SJSA1 (cell line): Measurements from ENCODE around the gene MSH5. TPM values are rescaled to one million over a fixed set of nuclear protein-coding genes. Genes with fewer than 3 reads are reported as not detected.

Source experiments
- DNase-seq, 2 experiments: peaks; one replicate each; pipeline ENCODE4 v3.0.0-alpha.2; 2015 to 2020; ENCODE audit warnings: low spot score in 2 of 2, low read depth in 1 of 2
- H3K27ac ChIP-seq: fragments of 250-450 bp; sonication (Bioruptor Pico); 2 replicates; pipeline ENCODE4 v1.5.1; 2020; ENCODE audit warnings: mild to moderate bottlenecking, moderate library complexity
- H3K27me3 ChIP-seq: fragments of 250-450 bp; sonication (Bioruptor Pico); replicated peaks from 2 replicates; pipeline ENCODE4 v1.5.1; 2020; ENCODE audit warnings: mild to moderate bottlenecking, moderate library complexity
- H3K36me3 ChIP-seq: fragments of 250-450 bp; sonication (Bioruptor Pico); 2 replicates; pipeline ENCODE4 v1.5.1; 2020; ENCODE audit warnings: mild to moderate bottlenecking
- H3K4me1 ChIP-seq: fragments of 250-450 bp; sonication (Bioruptor Pico); replicated peaks from 2 replicates; pipeline ENCODE4 v1.6.1; 2021; ENCODE audit warnings: mild to moderate bottlenecking
- H3K4me3 ChIP-seq: fragments of 250-450 bp; sonication (Bioruptor Pico); 2 replicates; pipeline ENCODE4 v1.5.1; 2020; ENCODE audit warnings: mild to moderate bottlenecking
- H3K9me3 ChIP-seq: fragments of 250-450 bp; sonication (Bioruptor Pico); replicated peaks from 2 replicates; pipeline ENCODE4 v1.5.1; 2020; ENCODE audit warnings: mild to moderate bottlenecking
- total RNA-seq: library from RNA; depleted of rRNA; stranded (reverse); fragments of >200 nt; shearing (Covaris generic); gene quantifications from 2 replicates; pipeline ENCODE4 v1.2.3, GENCODE V29; 2014

Gene MSH5
- total RNA-seq, 1 experiment from 2014 or later = 16.7 TPM

- H3K4me3 ChIP-seq = no peak overlapping the region
- DNase-seq = no peak
- 0 out of 2 replicates have a peak, but pooled peaks cover under 1% of the 10 kb centered on the region for H3K36me3 ChIP-seq
- no peaks in the 10 kb centered on the region for H3K27me3 ChIP-seq
- H3K27ac ChIP-seq = no peak overlapping the region
- H3K4me1 ChIP-seq = peaks cover 10% of the 10 kb centered on the region
- H3K9me3 ChIP-seq = no peaks in the 10 kb centered on the region
Observed at GRCh38 chr6:31765559-31765909, 25.7 kb downstream of the MSH5 start.

GRCh38 chr6:31765910-31766794 is 26.3 kb downstream of the MSH5 start:
- H3K27ac ChIP-seq = no peak overlapping the region
- H3K4me3 ChIP-seq = no peak overlapping the region
- no peaks in the 10 kb centered on the region for H3K27me3 ChIP-seq
- peaks cover 10% of the 10 kb centered on the region for H3K4me1 ChIP-seq
- H3K36me3 ChIP-seq = no peaks in the 10 kb centered on the region
- no peaks in the 10 kb centered on the region for H3K9me3 ChIP-seq
- no peak for DNase-seq

- H3K4me1 ChIP-seq = peaks cover 10% of the 10 kb centered on the region
- H3K27ac ChIP-seq = no peak overlapping the region
- no peaks in the 10 kb centered on the region for H3K9me3 ChIP-seq
- no peak overlapping the region for H3K4me3 ChIP-seq
- no peaks in the 10 kb centered on the region for H3K36me3 ChIP-seq
- H3K27me3 ChIP-seq = no peaks in the 10 kb centered on the region
- DNase-seq = no peak
Observed at GRCh38 chr6:31767096-31767645, 27.4 kb downstream of the MSH5 start.

GRCh38 chr6:31768363-31769257 is 28.8 kb downstream of the MSH5 start:
- H3K9me3 ChIP-seq = no peaks in the 10 kb centered on the region

GRCh38 chr6:31769684-31770371 is 30.0 kb downstream of the MSH5 start:
- H3K36me3 ChIP-seq = no peaks in the 10 kb centered on the region
- H3K9me3 ChIP-seq = no peaks in the 10 kb centered on the region
- no peak overlapping the region for H3K27ac ChIP-seq
- H3K27me3 ChIP-seq = no peaks in the 10 kb centered on the region
- peak; percentile 70 to 82 for DNase-seq
- H3K4me3 ChIP-seq = no peak overlapping the region
- H3K4me1 ChIP-seq = no peaks in the 10 kb centered on the region

More at GRCh38 chr6:31768363-31769257, 28.8 kb downstream of the MSH5 start:
- Histone ChIP-seq H3K27ac (no peak overlapping the region), H3K4me1 (peaks cover 3% of the 10 kb centered on the region), H3K36me3 (no peaks in the 10 kb centered on the region), H3K4me3 (no peak overlapping the region), H3K27me3 (no peaks in the 10 kb centered on the region)
- DNase-seq = no peak

- Histone ChIP-seq H3K36me3 (no peaks in the 10 kb centered on the region), H3K4me1 (no peaks in the 10 kb centered on the region), H3K27ac (no peak overlapping the region), H3K27me3 (no peaks in the 10 kb centered on the region), H3K4me3 (no peak overlapping the region), H3K9me3 (no peaks in the 10 kb centered on the region)
- no peak for DNase-seq
Observed at GRCh38 chr6:31770860-31771259, 31.1 kb downstream of the MSH5 start.

- peaks cover 4% of the 10 kb centered on the region for H3K4me1 ChIP-seq
- H3K27ac ChIP-seq = no peak overlapping the region
- DNase-seq = no peak
- no peaks in the 10 kb centered on the region for H3K27me3 ChIP-seq
- no peaks in the 10 kb centered on the region for H3K36me3 ChIP-seq
- no peaks in the 10 kb centered on the region for H3K9me3 ChIP-seq
- no peak overlapping the region for H3K4me3 ChIP-seq
Observed at GRCh38 chr6:31771992-31772358, 32.2 kb downstream of the MSH5 start.

- Histone ChIP-seq H3K4me3 (no peak overlapping the region), H3K36me3 (peaks cover 28% of the 10 kb centered on the region), H3K27ac (no peak overlapping the region)
Observed at GRCh38 chr6:31775184-31775583, 35.4 kb downstream of the MSH5 start.

GRCh38 chr6:31775633-31776484 is 36.1 kb downstream of the MSH5 start:
- H3K27me3 ChIP-seq = no peaks in the 10 kb centered on the region
- no peaks in the 10 kb centered on the region for H3K9me3 ChIP-seq
- H3K36me3 ChIP-seq = peaks cover 35% of the 10 kb centered on the region
- no peak overlapping the region for H3K27ac ChIP-seq
- peaks cover 9% of the 10 kb centered on the region for H3K4me1 ChIP-seq
- no peak overlapping the region for H3K4me3 ChIP-seq
- DNase-seq = no peak

More at GRCh38 chr6:31775184-31775583, 35.4 kb downstream of the MSH5 start:
- Histone ChIP-seq H3K9me3 (no peaks in the 10 kb centered on the region), H3K27me3 (no peaks in the 10 kb centered on the region), H3K4me1 (peaks cover 9% of the 10 kb centered on the region)
- DNase-seq = no peak

GRCh38 chr6:31776485-31776988 is 36.7 kb downstream of the MSH5 start:
- no peak overlapping the region for H3K4me3 ChIP-seq
- H3K4me1 ChIP-seq = peaks cover 9% of the 10 kb centered on the region
- no peak overlapping the region for H3K27ac ChIP-seq
- no peak for DNase-seq
- no peaks in the 10 kb centered on the region for H3K9me3 ChIP-seq
- H3K27me3 ChIP-seq = no peaks in the 10 kb centered on the region
- H3K36me3 ChIP-seq = peaks cover 41% of the 10 kb centered on the region

- H3K27ac ChIP-seq = no peak within 1 kb of the TSS
Observed at GRCh38 chr6:31776989-31777666, 37.3 kb downstream of the MSH5 start, which contains the start of gene VWA7. Gene VWA7, minus strand, starts transcription at chr6:31777328. Its CDS starts 549 bp downstream, at chr6:31776779.

GRCh38 chr6:31777667-31778050 is 37.9 kb downstream of the MSH5 start:
- Histone ChIP-seq H3K4me3 (no peak overlapping the region), H3K27me3 (no peaks in the 10 kb centered on the region), H3K9me3 (no peaks in the 10 kb centered on the region), H3K4me1 (peaks cover 9% of the 10 kb centered on the region), H3K36me3 (peaks cover 53% of the 10 kb centered on the region), H3K27ac (no peak overlapping the region)
- DNase-seq = no peak

More at GRCh38 chr6:31776989-31777666, 37.3 kb downstream of the MSH5 start, which contains the start of gene VWA7:
- Histone ChIP-seq H3K4me1 (peaks cover 9% of the 10 kb centered on the region), H3K9me3 (no peaks in the 10 kb centered on the region), H3K36me3 (peaks cover 47% of the 10 kb centered on the region), H3K27me3 (no peaks in the 10 kb centered on the region), H3K4me3 (no peak within 1 kb of the TSS)
- DNase-seq = peak; percentile 55 to 70
